ENCODE measurements around the gene BTG4. TPM values are rescaled to one million over a fixed set of nuclear protein-coding genes. Genes with fewer than 3 reads are reported as not detected.

The BTG4 gene
- total and polyA plus RNA-seq, 5 donors from 2014 or later, result 0.23 TPM; not detected in 4

GRCh38 chr11:111463276-111463675, 48.9 kb downstream of the BTG4 start:
- H3K36me3 Mint-ChIP-seq, result no peaks in the 10 kb centered on the region
- no peaks in the 10 kb centered on the region for H3K4me1 ChIP-seq (ENCODE audit: control insufficient read depth, insufficient read depth, low read length, poor library complexity, severe bottlenecking)
- no peak overlapping the region for H3K27ac ChIP-seq (ENCODE audit: insufficient read depth, low read length, poor library complexity, severe bottlenecking)
- no peak overlapping the region for H3K4me3 Mint-ChIP-seq
- DNase-seq, result no peak
- H3K4me1 Mint-ChIP-seq, result no peaks in the 10 kb centered on the region
- no peak overlapping the region for H3K4me3 ChIP-seq (ENCODE audit: low read depth, low read length)
- H3K27ac Mint-ChIP-seq, result no peak overlapping the region
- H3K9me3 Mint-ChIP-seq, result no peaks in the 10 kb centered on the region
- H3K27me3 Mint-ChIP-seq, result peaks cover 6% of the 10 kb centered on the region
- no peak for ATAC-seq (ENCODE audit: low read depth in 2 of 2)
- no peaks in the 10 kb centered on the region for H3K36me3 ChIP-seq (ENCODE audit: control insufficient read depth, insufficient read depth, low read length)
- peaks cover 5% of the 10 kb centered on the region for H3K27me3 ChIP-seq (ENCODE audit: control insufficient read depth, insufficient read depth, low read length)
- H3K9me3 ChIP-seq (ENCODE audit: control insufficient read depth in 2 of 2, low read length in 2 of 2), result no peaks in the 10 kb centered on the region

GRCh38 chr11:111462329-111462728, 49.9 kb downstream of the BTG4 start:
- Histone ChIP-seq H3K36me3 (ENCODE audit: control insufficient read depth, insufficient read depth, low read length) (no peaks in the 10 kb centered on the region), H3K4me1 (ENCODE audit: control insufficient read depth, insufficient read depth, low read length, poor library complexity, severe bottlenecking) (no peaks in the 10 kb centered on the region), H3K9me3 (ENCODE audit: control insufficient read depth in 2 of 2, low read length in 2 of 2) (no peaks in the 10 kb centered on the region), H3K27me3 (ENCODE audit: control insufficient read depth, insufficient read depth, low read length) (peaks cover 5% of the 10 kb centered on the region), H3K27ac (ENCODE audit: insufficient read depth, low read length, poor library complexity, severe bottlenecking) (no peak overlapping the region), H3K4me3 (ENCODE audit: low read depth, low read length) (no peak overlapping the region)
- ATAC-seq (ENCODE audit: low read depth in 2 of 2), result no peak
- H3K9me3 Mint-ChIP-seq, result no peaks in the 10 kb centered on the region
- H3K27me3 Mint-ChIP-seq, result peaks cover 1% of the 10 kb centered on the region
- no peaks in the 10 kb centered on the region for H3K36me3 Mint-ChIP-seq
- no peak for DNase-seq
- no peak overlapping the region for H3K4me3 Mint-ChIP-seq
- H3K27ac Mint-ChIP-seq, result no peak overlapping the region
- no peaks in the 10 kb centered on the region for H3K4me1 Mint-ChIP-seq

- no peaks in the 10 kb centered on the region for H3K36me3 ChIP-seq (ENCODE audit: control insufficient read depth, insufficient read depth, low read length)
- no peaks in the 10 kb centered on the region for H3K9me3 ChIP-seq (ENCODE audit: control insufficient read depth in 2 of 2, low read length in 2 of 2)
- no peak overlapping the region for H3K27ac ChIP-seq (ENCODE audit: insufficient read depth, low read length, poor library complexity, severe bottlenecking)
- H3K4me1 ChIP-seq (ENCODE audit: control insufficient read depth, insufficient read depth, low read length, poor library complexity, severe bottlenecking), result no peaks in the 10 kb centered on the region
- DNase-seq (no peak), ATAC-seq (ENCODE audit: low read depth in 2 of 2) (no peak)
- peaks cover 5% of the 10 kb centered on the region for H3K27me3 ChIP-seq (ENCODE audit: control insufficient read depth, insufficient read depth, low read length)
- Mint-ChIP-seq H3K9me3 (no peaks in the 10 kb centered on the region), H3K27me3 (no peaks in the 10 kb centered on the region), H3K4me1 (no peaks in the 10 kb centered on the region), H3K36me3 (no peaks in the 10 kb centered on the region), H3K4me3 (no peak overlapping the region), H3K27ac (no peak overlapping the region)
- H3K4me3 ChIP-seq (ENCODE audit: low read depth, low read length), result no peak overlapping the region
Observed at GRCh38 chr11:111461460-111462235, 50.5 kb downstream of the BTG4 start.

GRCh38 chr11:111460856-111461255, 51.3 kb downstream of the BTG4 start:
- ATAC-seq (ENCODE audit: low read depth in 2 of 2), result no peak
- no peaks in the 10 kb centered on the region for H3K36me3 Mint-ChIP-seq
- Histone ChIP-seq H3K27ac (ENCODE audit: insufficient read depth, low read length, poor library complexity, severe bottlenecking) (no peak overlapping the region), H3K4me1 (ENCODE audit: control insufficient read depth, insufficient read depth, low read length, poor library complexity, severe bottlenecking) (no peaks in the 10 kb centered on the region), H3K9me3 (ENCODE audit: control insufficient read depth in 2 of 2, low read length in 2 of 2) (no peaks in the 10 kb centered on the region), H3K27me3 (ENCODE audit: control insufficient read depth, insufficient read depth, low read length) (peaks cover 5% of the 10 kb centered on the region), H3K36me3 (ENCODE audit: control insufficient read depth, insufficient read depth, low read length) (no peaks in the 10 kb centered on the region), H3K4me3 (ENCODE audit: low read depth, low read length) (no peak overlapping the region)
- no peaks in the 10 kb centered on the region for H3K4me1 Mint-ChIP-seq
- H3K9me3 Mint-ChIP-seq, result no peaks in the 10 kb centered on the region
- no peaks in the 10 kb centered on the region for H3K27me3 Mint-ChIP-seq
- no peak for DNase-seq
- H3K27ac Mint-ChIP-seq, result no peak overlapping the region
- H3K4me3 Mint-ChIP-seq, result no peak overlapping the region

- Mint-ChIP-seq H3K4me1 (no peaks in the 10 kb centered on the region), H3K9me3 (no peaks in the 10 kb centered on the region), H3K36me3 (no peaks in the 10 kb centered on the region), H3K27me3 (no peaks in the 10 kb centered on the region), H3K4me3 (no peak overlapping the region), H3K27ac (no peak overlapping the region)
- no peak overlapping the region for H3K27ac ChIP-seq (ENCODE audit: insufficient read depth, low read length, poor library complexity, severe bottlenecking)
- no peaks in the 10 kb centered on the region for H3K9me3 ChIP-seq (ENCODE audit: control insufficient read depth in 2 of 2, low read length in 2 of 2)
- H3K4me3 ChIP-seq (ENCODE audit: low read depth, low read length), result no peak overlapping the region
- no peak for ATAC-seq (ENCODE audit: low read depth in 2 of 2)
- no peaks in the 10 kb centered on the region for H3K4me1 ChIP-seq (ENCODE audit: control insufficient read depth, insufficient read depth, low read length, poor library complexity, severe bottlenecking)
- H3K36me3 ChIP-seq (ENCODE audit: control insufficient read depth, insufficient read depth, low read length), result no peaks in the 10 kb centered on the region
- no peak for DNase-seq
- H3K27me3 ChIP-seq (ENCODE audit: control insufficient read depth, insufficient read depth, low read length), result peaks cover 3% of the 10 kb centered on the region
Observed at GRCh38 chr11:111460340-111460739, 51.8 kb downstream of the BTG4 start.

GRCh38 chr11:111459506-111460270, 52.5 kb downstream of the BTG4 start:
- no peaks in the 10 kb centered on the region for H3K9me3 Mint-ChIP-seq
- no peak overlapping the region for H3K4me3 Mint-ChIP-seq
- ATAC-seq (ENCODE audit: low read depth in 2 of 2) (no peak), DNase-seq (no peak)
- H3K36me3 Mint-ChIP-seq, result no peaks in the 10 kb centered on the region
- H3K27ac Mint-ChIP-seq, result no peak overlapping the region
- no peak overlapping the region for H3K4me3 ChIP-seq (ENCODE audit: low read depth, low read length)
- no peaks in the 10 kb centered on the region for H3K36me3 ChIP-seq (ENCODE audit: control insufficient read depth, insufficient read depth, low read length)
- H3K4me1 ChIP-seq (ENCODE audit: control insufficient read depth, insufficient read depth, low read length, poor library complexity, severe bottlenecking), result no peaks in the 10 kb centered on the region
- peaks cover 3% of the 10 kb centered on the region for H3K27me3 ChIP-seq (ENCODE audit: control insufficient read depth, insufficient read depth, low read length)
- H3K27ac ChIP-seq (ENCODE audit: insufficient read depth, low read length, poor library complexity, severe bottlenecking), result no peak overlapping the region
- H3K27me3 Mint-ChIP-seq, result no peaks in the 10 kb centered on the region
- H3K4me1 Mint-ChIP-seq, result no peaks in the 10 kb centered on the region
- no peaks in the 10 kb centered on the region for H3K9me3 ChIP-seq (ENCODE audit: control insufficient read depth in 2 of 2, low read length in 2 of 2)

- no peak for DNase-seq
- no peak overlapping the region for H3K4me3 ChIP-seq (ENCODE audit: low read depth, low read length)
- ATAC-seq (ENCODE audit: low read depth in 2 of 2), result no peak
- Mint-ChIP-seq H3K27ac (no peak overlapping the region), H3K4me1 (no peaks in the 10 kb centered on the region), H3K27me3 (no peaks in the 10 kb centered on the region), H3K9me3 (no peaks in the 10 kb centered on the region), H3K4me3 (no peak overlapping the region), H3K36me3 (no peaks in the 10 kb centered on the region)
- H3K9me3 ChIP-seq (ENCODE audit: control insufficient read depth in 2 of 2, low read length in 2 of 2), result no peaks in the 10 kb centered on the region
- H3K27ac ChIP-seq (ENCODE audit: insufficient read depth, low read length, poor library complexity, severe bottlenecking), result no peak overlapping the region
- no peaks in the 10 kb centered on the region for H3K4me1 ChIP-seq (ENCODE audit: control insufficient read depth, insufficient read depth, low read length, poor library complexity, severe bottlenecking)
- H3K27me3 ChIP-seq (ENCODE audit: control insufficient read depth, insufficient read depth, low read length), result peaks cover 3% of the 10 kb centered on the region
- H3K36me3 ChIP-seq (ENCODE audit: control insufficient read depth, insufficient read depth, low read length), result no peaks in the 10 kb centered on the region
Observed at GRCh38 chr11:111457731-111458368, 54.3 kb downstream of the BTG4 start.

Measured in CD4-positive, CD25-positive, alpha-beta regulatory T cell (primary cell).